GM18505 (cell line): ENCODE data around the gene GSTCD.
A peak's percentile ranks its signal among the peaks of the same experiment; 100 is the strongest.
"Not testable (repeated sequence)": the region's sequence is repeated elsewhere in the genome, so short reads cannot be mapped to it uniquely, and the experiment has no call there.

Source experiments
- ATAC-seq: cut with Tn5 transposase; IDR thresholded peaks from one replicate; pipeline ENCODE4 v1.9.1; 2021; ENCODE audit not compliant: unreplicated experiment
- POLR2A ChIP-seq: IDR thresholded peaks from 4 replicates; pipeline ENCODE4 v1.6.1; 2011; ENCODE audit warnings: borderline replicate concordance; ENCODE audit not compliant: insufficient read depth, insufficient read length; ENCODE audit errors: extremely low read depth

The GSTCD gene

GRCh38 chr4:105845559-105845958 lies 137.0 kb downstream of the GSTCD start:
- ATAC-seq = no peak
- no peak for TF ChIP-seq POLR2A

GRCh38 chr4:105848359-105848758 lies 139.8 kb downstream of the GSTCD start:
- not testable (repeated sequence) for ATAC-seq

GRCh38 chr4:105851196-105851595 lies 142.6 kb downstream of the GSTCD start:
- ATAC-seq = no peak
- no peak for TF ChIP-seq POLR2A

GRCh38 chr4:105852230-105852629 lies 143.6 kb downstream of the GSTCD start:
- ATAC-seq = not testable (repeated sequence)

GRCh38 chr4:105858466-105859040 lies 150.0 kb downstream of the GSTCD start:
- no peak for TF ChIP-seq POLR2A
- no peak for ATAC-seq

GRCh38 chr4:105859233-105859632 lies 150.6 kb downstream of the GSTCD start:
- no peak for ATAC-seq
- no peak for TF ChIP-seq POLR2A

GRCh38 chr4:105870963-105871362 lies 162.4 kb downstream of the GSTCD start:
- ATAC-seq = no peak

GRCh38 chr4:105871997-105872396 lies 163.4 kb downstream of the GSTCD start:
- ATAC-seq = no peak
- TF ChIP-seq POLR2A = no peak

More at GRCh38 chr4:105870963-105871362, 162.4 kb downstream of the GSTCD start:
- no peak for TF ChIP-seq POLR2A

GRCh38 chr4:105875233-105875632 lies 166.6 kb downstream of the GSTCD start:
- ATAC-seq = no peak
- TF ChIP-seq POLR2A = no peak

GRCh38 chr4:105878668-105879067 lies 170.1 kb downstream of the GSTCD start:
- ATAC-seq = no peak
- TF ChIP-seq POLR2A = no peak

GRCh38 chr4:105887508-105887907 lies 178.9 kb downstream of the GSTCD start:
- ATAC-seq = no peak
- TF ChIP-seq POLR2A = no peak

- ATAC-seq = peak; percentile 44
Observed at GRCh38 chr4:105894660-105895582, 186.3 kb downstream of the GSTCD start, which contains the start of gene NPNT. Gene NPNT, plus strand, starts transcription at chr4:105895471. Its CDS starts 182 bp downstream, at chr4:105895653.

GRCh38 chr4:105895583-105896460 lies 187.2 kb downstream of the GSTCD start:
- ATAC-seq = peak; percentile 41

More at GRCh38 chr4:105894660-105895582, 186.3 kb downstream of the GSTCD start, which contains the start of gene NPNT:
- TF ChIP-seq POLR2A = no peak

GRCh38 chr4:105896461-105896942 lies 187.9 kb downstream of the GSTCD start:
- no peak for TF ChIP-seq POLR2A
- peak; percentile 22 for ATAC-seq

More at GRCh38 chr4:105895583-105896460, 187.2 kb downstream of the GSTCD start:
- no peak for TF ChIP-seq POLR2A
